Fibroblast of mammary gland (primary cell): ENCODE data around the gene SMOC1.
A peak's percentile ranks its signal among the peaks of the same experiment; 100 is the strongest.

Source experiments
- DNase-seq: peaks from one replicate; pipeline ENCODE4 v3.0.0-alpha.2; 2010; ENCODE audit warnings: low read depth
- H3K4me3 ChIP-seq: 2 replicates; pipeline ENCODE4 v1.5.1; 2011; ENCODE audit warnings: low read depth, mild to moderate bottlenecking, low read length, moderate library complexity; ENCODE audit not compliant: control insufficient read depth
- CTCF ChIP-seq: conservative IDR thresholded peaks from 2 replicates; pipeline ENCODE4 v1.5.1; 2011; ENCODE audit warnings: low read depth, low read length, inconsistent platforms; ENCODE audit not compliant: control insufficient read depth, insufficient read depth

SMOC1 gene

GRCh38 chr14:70021548-70022220 is 142.5 kb downstream of the SMOC1 start:
- TF ChIP-seq CTCF: no peak
- H3K4me3 ChIP-seq: no peak overlapping the region
- no peak for DNase-seq

- DNase-seq: no peak
- no peak overlapping the region for H3K4me3 ChIP-seq
- no peak for TF ChIP-seq CTCF
Measured at GRCh38 chr14:70022771-70023445, 143.7 kb downstream of the SMOC1 start.

- DNase-seq: peak; percentile 16
- no peak for TF ChIP-seq CTCF
- no peak overlapping the region for H3K4me3 ChIP-seq
Measured at GRCh38 chr14:70023871-70024270, 144.7 kb downstream of the SMOC1 start.

GRCh38 chr14:70027785-70028428 is 148.7 kb downstream of the SMOC1 start:
- no peak overlapping the region for H3K4me3 ChIP-seq
- peak; percentile 83 for TF ChIP-seq CTCF
- DNase-seq: peak; percentile 38

- DNase-seq: no peak
- TF ChIP-seq CTCF: no peak
- H3K4me3 ChIP-seq: no peak overlapping the region
Measured at GRCh38 chr14:70029296-70030132, 150.3 kb downstream of the SMOC1 start.

GRCh38 chr14:70032016-70032415 is 152.8 kb downstream of the SMOC1 start:
- TF ChIP-seq CTCF: no peak
- DNase-seq: no peak

More at GRCh38 chr14:70032016-70032415, 152.8 kb downstream of the SMOC1 start:
- no peak overlapping the region for H3K4me3 ChIP-seq
